ENCODE results near the gene NUP93.

NUP93 gene

GRCh38 chr16:56729735-56730662, at the start of gene NUP93:
Gene NUP93, plus strand, starts transcription at chr16:56730129. Its CDS starts 18,119 bp downstream, at chr16:56748248.
- peak; percentile 94 for DNase-seq (ENCODE audit: low spot score)

GRCh38 chr16:56681939-56682702, 47.8 kb upstream of the NUP93 start, which contains the start of gene MT1X:
Gene MT1X, plus strand, starts transcription at chr16:56682470. Its CDS starts 71 bp downstream, at chr16:56682541.
- DNase-seq (ENCODE audit: low spot score): peak; percentile 93

GRCh38 chr16:56682703-56683397, 47.1 kb upstream of the NUP93 start:
- no peak for DNase-seq (ENCODE audit: low spot score)

DNA sequence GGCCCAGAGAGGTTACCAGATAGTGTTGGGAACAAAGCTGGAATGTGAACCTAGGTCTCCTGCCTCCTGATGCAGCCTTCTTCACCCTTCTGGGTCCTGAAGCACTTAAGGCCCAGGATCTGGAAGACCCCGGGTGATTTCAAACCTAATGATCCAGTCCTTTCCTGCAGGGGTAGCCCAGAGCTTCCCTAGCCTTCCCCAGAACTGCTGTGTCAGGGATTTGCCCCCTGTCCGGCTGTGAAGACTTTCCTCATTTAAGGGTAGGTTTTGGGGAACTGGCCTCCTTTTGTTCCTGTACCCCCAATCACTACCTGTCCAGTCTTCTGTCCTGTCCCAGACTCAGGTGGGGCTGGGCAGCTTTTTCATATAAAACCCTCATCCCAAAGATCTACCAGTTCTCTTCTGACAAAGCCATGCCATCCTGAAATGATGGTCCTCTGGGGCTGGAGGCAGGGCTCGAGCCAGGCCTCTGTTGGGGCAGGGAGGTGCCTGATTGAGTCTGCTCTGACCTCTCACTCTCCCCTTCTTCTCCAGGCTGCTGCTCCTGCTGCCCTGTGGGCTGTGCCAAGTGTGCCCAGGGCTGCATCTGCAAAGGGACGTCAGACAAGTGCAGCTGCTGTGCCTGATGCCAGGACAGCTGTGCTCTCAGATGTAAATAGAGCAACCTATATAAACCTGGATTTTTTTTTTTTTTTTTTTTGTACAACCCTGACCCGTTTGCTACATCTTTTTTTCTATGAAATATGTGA, 46.3 kb upstream of the NUP93 start:
- DNase-seq (ENCODE audit: low spot score): no peak

- no peak for DNase-seq (ENCODE audit: low spot score)
Measured at GRCh38 chr16:56684256-56684925, 45.5 kb upstream of the NUP93 start.

GRCh38 chr16:56684926-56685590, 44.9 kb upstream of the NUP93 start:
- no peak for DNase-seq (ENCODE audit: low spot score)

DNA sequence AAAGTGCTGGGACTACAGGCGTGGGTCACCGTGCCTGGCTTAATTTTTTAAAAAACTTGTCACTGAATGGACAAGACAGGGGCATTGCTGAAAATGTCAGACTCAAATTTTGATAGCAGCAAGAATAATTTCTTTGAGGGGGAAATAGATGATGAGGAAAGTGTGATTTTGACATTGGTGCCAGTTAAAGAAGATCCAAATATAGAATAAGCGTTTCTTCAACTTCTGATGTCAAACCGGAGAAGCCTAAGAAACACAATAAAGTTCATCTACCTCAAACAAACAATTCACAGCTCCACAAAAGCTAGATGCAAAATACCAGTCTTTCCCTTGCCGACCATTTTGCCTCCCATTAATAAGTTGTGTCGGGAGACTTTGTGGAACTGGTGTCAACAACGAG, 43.2 kb upstream of the NUP93 start:
- DNase-seq (ENCODE audit: low spot score): no peak

DNA sequence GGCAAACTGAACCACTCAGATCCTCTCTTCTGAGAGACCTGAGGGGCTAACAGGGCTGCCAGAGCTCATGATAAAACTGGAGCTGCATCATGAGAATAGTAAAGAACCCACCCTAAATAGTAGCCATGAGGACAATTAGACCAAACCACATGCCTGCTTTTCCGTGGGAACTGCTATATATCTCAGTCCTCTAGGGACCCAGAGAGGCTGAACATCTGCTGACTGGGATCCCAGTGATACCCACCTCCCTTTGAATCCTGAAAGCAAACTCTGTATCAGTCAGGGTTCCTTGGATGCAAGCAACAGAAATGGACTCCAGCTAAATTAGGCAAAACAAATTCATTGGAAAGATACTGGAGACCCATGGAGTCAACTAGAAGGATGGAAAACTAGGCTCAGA, 41.2 kb upstream of the NUP93 start:
- DNase-seq (ENCODE audit: low spot score): no peak

DNA sequence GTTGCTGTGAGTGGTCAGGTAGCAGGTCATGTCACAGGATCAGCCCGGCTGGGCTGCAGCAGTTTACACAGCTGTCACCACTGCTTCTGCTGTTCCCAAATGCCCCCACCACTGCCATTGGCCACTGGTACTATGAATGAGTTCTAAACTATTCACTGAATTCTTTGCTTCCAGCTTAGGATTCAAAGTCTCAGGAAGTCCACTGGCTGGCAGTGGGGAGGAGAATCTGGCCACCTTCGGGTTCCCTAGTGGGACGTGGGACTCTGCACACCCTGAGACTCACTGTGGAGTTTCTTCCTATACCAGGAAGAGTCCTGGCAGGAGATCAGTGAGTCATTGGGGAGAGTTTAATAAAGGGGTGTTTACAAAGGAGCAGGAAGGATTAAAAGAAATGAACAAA, 40.8 kb upstream of the NUP93 start:
- no peak for DNase-seq (ENCODE audit: low spot score)

DNA sequence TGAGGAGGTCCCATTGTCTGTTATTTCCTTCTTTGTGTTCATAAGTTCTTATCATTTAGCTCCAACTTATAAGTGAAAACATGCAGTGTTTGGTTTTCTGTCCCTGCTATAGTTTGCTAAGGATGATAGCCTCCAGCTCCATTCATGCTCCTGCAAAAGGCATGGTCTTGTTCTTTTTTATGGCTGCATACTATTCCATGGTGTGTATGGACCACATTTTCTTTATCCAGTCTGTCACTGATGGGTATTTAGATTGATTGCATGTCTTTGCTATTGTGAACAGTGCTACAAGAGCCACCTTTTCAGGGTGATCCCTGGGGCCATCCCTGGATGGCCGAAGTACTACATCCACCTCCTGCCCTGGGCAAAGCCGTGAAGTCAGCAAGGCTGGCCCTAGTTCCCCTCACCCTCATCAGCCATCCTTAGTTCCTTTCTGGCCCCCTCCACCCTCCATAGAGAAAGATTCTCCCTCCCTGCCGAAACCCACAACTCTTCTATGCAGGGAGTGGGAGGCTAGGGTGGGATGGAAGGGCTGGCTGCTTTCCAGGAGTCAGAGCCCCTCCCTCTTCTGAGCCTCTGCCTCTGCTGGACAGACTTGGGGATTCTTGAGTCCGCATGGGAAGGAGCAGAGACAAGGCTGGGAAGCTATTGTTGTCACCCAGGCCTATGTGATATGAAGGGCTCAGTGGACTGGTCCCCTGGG, 39.4 kb upstream of the NUP93 start:
- no peak for DNase-seq (ENCODE audit: low spot score)

GRCh38 chr16:56691885-56692284, 38.0 kb upstream of the NUP93 start:
- peak; percentile 88 for DNase-seq (ENCODE audit: low spot score)

DNA sequence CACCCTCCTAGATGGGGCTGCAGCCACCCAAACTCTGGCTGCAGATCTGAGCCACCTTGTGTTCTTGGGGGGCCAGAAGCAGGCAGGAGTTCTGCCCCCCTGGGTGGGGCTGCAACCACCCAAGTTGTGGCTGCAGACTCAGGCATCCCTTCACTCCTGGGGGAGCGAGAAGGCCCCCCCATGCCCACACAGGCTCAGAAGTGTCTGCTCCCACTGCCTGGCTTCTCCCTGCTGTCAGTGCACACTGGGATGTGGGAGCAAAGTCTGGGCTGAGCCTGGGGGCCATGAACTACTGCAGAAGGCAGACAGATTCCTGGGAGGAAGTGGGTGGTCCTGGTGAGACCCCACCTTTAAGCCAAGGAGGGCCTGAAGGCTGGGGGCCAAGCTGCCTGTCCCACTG, 34.7 kb upstream of the NUP93 start:
- no peak for DNase-seq (ENCODE audit: low spot score)

DNA sequence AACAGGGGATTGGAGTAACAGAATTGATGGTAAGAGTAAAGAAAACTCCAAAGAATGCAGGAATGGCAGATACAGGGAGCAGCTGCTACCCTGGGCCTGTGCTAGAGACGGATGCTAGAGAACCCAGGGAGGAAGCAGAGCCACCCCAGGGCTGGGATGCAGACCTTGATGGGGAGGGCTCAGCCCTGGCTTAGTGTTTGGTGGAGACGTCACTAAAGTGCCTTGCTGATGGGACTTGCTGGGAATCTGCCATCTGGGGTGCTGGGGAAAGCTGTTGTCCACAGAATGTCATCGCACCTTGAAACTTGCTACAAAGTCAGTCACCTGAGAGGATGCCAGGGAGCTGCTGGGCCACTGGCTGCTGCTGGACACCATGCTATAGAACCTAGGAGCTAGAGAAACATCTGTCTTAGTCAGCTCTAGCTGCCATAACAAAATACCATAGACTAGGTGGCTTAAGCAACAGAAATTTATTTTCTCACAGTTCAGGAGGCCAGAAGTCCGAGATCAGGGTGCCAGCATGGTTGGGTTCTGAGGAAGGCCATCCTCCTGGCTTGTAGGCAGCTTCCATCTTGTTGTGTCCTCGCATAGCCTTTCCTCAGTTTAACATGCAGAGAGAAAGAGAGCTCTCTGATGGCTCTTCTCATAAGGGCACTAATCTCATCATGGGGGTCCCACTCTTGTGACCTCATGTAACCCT, 32.3 kb upstream of the NUP93 start:
- DNase-seq (ENCODE audit: low spot score): no peak

DNA sequence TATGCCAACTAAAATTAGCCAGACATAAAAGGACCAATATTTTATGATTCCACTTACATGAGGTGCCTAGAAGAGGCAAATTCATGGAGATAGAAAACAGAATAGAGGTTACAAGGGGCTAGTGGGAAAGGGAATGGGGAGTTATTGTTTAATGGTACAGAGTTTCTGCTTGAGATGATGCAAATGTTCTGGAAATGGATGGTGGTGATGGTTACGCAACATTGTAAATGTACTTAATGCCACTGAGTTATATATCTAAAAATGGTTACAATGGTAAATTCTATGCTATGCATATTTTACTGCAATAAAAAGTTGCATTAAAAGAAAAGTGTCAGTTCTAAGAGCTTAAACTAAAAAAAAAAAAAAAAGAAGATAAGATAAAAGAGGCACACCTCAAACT, 29.7 kb upstream of the NUP93 start:
- DNase-seq (ENCODE audit: low spot score): no peak

DNA sequence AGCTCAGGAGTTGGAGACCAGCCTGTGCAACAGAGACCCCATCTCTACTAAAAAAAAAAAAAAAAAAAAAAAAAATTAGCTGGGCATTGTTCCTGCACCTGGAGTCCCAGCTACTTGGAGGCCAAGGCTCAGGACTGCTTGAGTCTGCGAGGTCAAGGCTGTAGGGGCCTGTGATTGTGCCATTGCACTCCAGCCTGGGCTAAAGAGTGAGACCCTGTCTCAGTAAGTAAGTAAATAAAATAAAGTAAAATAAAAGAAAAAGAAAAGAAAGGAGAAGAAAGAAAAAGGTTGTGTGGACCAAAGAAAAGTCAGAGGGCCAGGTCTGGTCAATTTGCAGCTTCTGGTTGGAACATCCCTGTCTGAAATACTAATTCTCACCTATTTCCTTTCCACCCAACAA, 29.3 kb upstream of the NUP93 start:
- DNase-seq (ENCODE audit: low spot score): no peak

DNA sequence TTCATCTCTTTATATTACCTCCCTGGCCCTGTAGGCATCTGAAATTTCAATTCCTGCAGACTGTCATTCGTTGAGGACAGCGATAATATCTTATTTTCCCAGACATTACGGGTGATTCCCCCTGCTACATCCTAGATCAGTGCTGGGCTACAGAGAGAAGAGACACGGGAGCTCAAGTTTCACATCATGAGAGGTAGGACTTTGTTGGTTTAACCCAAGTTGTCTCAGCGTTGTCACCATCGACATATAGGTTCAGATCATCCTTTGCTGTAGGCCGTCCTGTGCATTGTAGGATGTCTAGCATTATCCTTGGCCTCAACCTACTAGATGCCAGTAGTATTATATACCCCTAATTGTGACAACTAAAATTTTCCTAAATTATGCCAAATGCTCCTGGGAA, 28.4 kb upstream of the NUP93 start:
- DNase-seq (ENCODE audit: low spot score): no peak

DNA sequence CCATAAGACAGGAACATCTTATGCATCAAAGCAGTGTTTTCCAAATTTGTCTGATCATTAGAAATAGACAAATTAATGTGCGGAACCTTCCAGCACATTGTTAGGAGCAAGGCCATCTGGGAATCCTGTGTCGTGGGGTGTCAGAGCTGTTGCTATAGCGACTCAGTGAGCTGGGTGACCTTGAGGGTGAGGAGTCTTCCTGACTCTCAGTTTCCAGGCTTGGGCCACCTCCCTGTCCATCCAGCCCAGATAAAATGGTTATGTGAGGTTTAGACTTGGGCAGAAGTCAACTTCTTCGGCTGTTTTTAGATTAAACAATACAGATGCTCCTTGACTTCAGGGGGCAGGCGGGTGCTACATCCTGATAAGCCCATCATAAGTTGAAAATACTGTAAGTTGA, 27.1 kb upstream of the NUP93 start:
- DNase-seq (ENCODE audit: low spot score): no peak

DNA sequence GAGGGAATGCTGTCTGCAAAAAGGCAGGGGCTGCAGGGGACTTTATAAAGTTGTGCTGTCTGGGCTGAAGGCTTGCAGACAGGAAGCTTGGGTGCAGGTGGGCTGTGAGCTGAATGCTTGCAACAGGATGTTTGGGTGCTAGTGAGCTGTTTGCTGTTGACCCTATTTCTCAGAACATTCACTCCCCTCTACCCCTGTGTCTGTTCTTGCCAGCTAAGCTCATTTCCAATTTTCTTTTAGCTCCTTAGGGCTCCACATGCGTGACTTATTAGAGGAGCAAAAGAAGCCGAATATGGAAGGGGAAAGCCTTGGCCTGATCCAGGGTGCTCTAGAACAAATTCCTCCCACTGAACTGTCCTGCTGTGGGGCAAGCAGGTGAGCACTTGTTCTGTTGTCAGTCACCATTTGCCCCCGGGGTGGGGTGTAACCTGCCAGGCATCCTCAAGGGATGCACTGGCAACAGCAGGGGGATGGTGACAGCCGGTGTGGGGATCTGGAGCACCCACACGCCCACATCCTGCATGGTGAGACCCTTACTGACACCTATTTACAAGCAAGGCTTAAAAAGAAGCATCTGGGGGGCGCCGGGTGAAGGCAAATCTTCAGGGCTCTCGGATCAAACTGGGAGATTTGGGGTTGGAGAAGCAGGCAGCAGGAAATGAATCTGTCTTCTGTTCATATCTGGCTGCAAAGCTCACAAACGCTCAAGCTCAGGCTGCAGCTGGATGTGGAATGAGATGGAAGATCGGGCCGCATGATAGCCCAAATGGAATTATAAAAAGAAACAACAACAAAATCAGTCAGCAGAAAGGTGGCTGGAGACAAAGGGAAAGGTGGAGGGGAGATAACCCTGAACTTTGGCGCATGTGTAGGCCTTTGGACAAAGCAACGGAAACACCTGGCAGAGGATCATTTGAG, 21.1 kb upstream of the NUP93 start:
- no peak for DNase-seq (ENCODE audit: low spot score)
